A673 (cell line): ENCODE results near the gene CROCC2. TPM values are rescaled to one million over a fixed set of nuclear protein-coding genes. Genes with fewer than 3 reads are reported as not detected.

Experiments used
- BruUV-seq: library from RNA; stranded (reverse); fragments of 400-500 nt; replicated peaks from 2 replicates; lab custom pipeline; 2021; lab: Mats Ljungman, UMichigan
- CTCF ChIA-PET: fragments of 300-600 bp; sonication (Branson Sonifier 250); formaldehyde crosslinking; loops from one replicate; lab custom pipeline; 2022; ENCODE audit warnings: antibody characterized with exemption; lab: Charles Lee
- POLR2A ChIA-PET: fragments of 300-600 bp; sonication (Branson Sonifier 250); formaldehyde crosslinking; loops from one replicate; lab custom pipeline; 2022; ENCODE audit warnings: antibody characterized with exemption; ENCODE audit not compliant: low non-redundant PET; lab: Charles Lee
- DNase-seq: peaks from one replicate; pipeline ENCODE4 v3.0.0-alpha.2; 2015; ENCODE audit warnings: low spot score
- H3K27ac ChIP-seq: fragments of 200-600 bp; sonication (generic); 2 replicates; pipeline ENCODE4 v1.5.1; 2016; ENCODE audit warnings: mixed run types, low read depth, mild to moderate bottlenecking, mixed read lengths, antibody characterized with exemption, low read length; ENCODE audit not compliant: poor library complexity, severe bottlenecking
- H3K27me3 ChIP-seq: fragments of 200-600 bp; sonication (generic); replicated peaks from 2 replicates; pipeline ENCODE4 v1.6.1; 2017; ENCODE audit warnings: mixed run types, low read depth, mild to moderate bottlenecking, mixed read lengths, antibody characterized with exemption, low read length; ENCODE audit not compliant: insufficient read depth, poor library complexity
- H3K36me3 ChIP-seq: fragments of 200-600 bp; sonication (generic); 2 replicates; pipeline ENCODE4 v1.6.1; 2016; ENCODE audit warnings: mixed run types, mild to moderate bottlenecking, mixed read lengths, antibody characterized with exemption, low read length; ENCODE audit not compliant: insufficient read depth, poor library complexity, severe bottlenecking
- H3K4me1 ChIP-seq: fragments of 200-600 bp; sonication (generic); 2 replicates; pipeline ENCODE4 v1.6.1; 2017; ENCODE audit warnings: mixed run types, mild to moderate bottlenecking, mixed read lengths, antibody characterized with exemption, low read length; ENCODE audit not compliant: insufficient read depth, poor library complexity, severe bottlenecking
- H3K4me3 ChIP-seq: fragments of 200-600 bp; sonication (generic); 2 replicates; pipeline ENCODE4 v1.5.1; 2016; ENCODE audit warnings: low read depth, mixed run types, mild to moderate bottlenecking, mixed read lengths, low read length; ENCODE audit not compliant: poor library complexity, severe bottlenecking
- H3K9me3 ChIP-seq: fragments of 200-600 bp; sonication (generic); 2 replicates; pipeline ENCODE4 v1.6.1; 2016; ENCODE audit warnings: mixed run types, low read depth, mild to moderate bottlenecking, mixed read lengths, antibody characterized with exemption, low read length; ENCODE audit not compliant: poor library complexity, severe bottlenecking
- EZH2 ChIP-seq: fragments of 200-600 bp; sonication (generic); IDR thresholded peaks from 2 replicates; pipeline ENCODE4 v1.6.1; 2017; ENCODE audit warnings: borderline replicate concordance, low read depth, mild to moderate bottlenecking, mixed read lengths, antibody characterized with exemption, low read length; ENCODE audit not compliant: poor library complexity, severe bottlenecking
- intact Hi-C: fragments of 100-400 bp; cut with micrococcal nuclease; formaldehyde crosslinking; loops from one replicate; pipeline ENCODE4 v1.10.0; 2022; ENCODE audit not compliant: unreplicated experiment
- total RNA-seq: library from RNA; stranded (reverse); gene quantifications from 2 replicates; pipeline ENCODE4 v1.2.3, GENCODE V29; 2021
- TF ChIP-seq, protein P1 (sequence below): fragments of 300-800, 200-600 bp; sonication (generic); conservative IDR thresholded peaks from 2 replicates; pipeline ENCODE4 v1.5.1; 2017; ENCODE audit warnings: low read depth, mild to moderate bottlenecking, antibody characterized with exemption, low read length, moderate library complexity, mixed read lengths

The CROCC2 gene
- total RNA-seq, 1 experiment from 2014 or later = not detected

DNA sequence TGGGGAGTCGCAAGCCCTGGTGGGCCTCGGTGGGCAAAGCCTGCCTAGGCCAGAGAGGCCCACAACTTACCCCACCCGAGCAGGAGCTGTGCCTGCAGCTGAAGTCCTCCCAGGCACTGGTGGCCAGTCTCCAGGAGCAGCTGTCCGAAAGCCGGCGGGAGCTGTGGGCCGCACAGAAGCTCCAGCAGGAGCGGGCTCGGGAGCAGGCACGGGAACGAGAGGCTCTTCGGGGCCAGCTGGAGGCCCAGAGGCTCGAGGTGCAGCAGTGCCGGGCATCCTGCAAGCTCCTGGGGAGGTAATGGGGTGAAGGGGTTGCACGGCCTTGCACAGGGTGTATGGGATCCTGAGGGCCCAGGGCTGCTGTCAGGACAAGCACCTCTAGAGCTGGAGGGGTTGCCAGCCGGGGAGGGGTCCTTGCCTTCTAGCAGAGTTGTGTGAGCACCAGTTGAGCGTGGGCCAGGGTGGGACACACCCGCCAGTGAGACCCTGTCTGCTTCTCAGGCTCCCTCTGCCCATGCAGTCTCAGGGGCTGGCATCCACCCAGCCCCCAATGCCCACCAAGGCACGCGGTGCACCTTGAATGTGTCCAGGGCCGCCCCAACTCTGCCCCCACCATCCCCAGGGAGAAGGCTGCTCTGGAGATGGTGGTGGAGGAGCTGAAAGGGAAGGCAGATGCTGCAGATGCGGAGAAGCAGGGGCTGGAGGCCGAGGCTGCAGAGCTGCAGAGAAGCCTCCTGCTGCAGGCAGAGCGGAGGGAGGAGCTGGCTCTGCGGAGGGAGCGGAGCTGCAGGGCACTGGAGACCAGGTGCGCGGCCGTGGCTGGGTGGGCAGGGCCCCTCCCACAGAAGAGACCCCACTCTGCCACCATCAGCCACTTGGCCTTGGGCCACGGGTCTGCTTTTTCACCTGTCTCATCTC is 27.2 kb downstream of the CROCC2 start:
- no peaks in the 10 kb centered on the region for H3K27me3 ChIP-seq
- intact Hi-C loops = no loop called here
- no peaks in the 10 kb centered on the region for H3K4me1 ChIP-seq
- CTCF ChIA-PET = no interaction called here
- no peaks in the 10 kb centered on the region for H3K9me3 ChIP-seq
- BruUV-seq = no TSS peak
- POLR2A ChIA-PET = no interaction called here
- H3K36me3 ChIP-seq = no peaks in the 10 kb centered on the region
- no peak overlapping the region for H3K4me3 ChIP-seq
- TF ChIP-seq, protein P1, sequence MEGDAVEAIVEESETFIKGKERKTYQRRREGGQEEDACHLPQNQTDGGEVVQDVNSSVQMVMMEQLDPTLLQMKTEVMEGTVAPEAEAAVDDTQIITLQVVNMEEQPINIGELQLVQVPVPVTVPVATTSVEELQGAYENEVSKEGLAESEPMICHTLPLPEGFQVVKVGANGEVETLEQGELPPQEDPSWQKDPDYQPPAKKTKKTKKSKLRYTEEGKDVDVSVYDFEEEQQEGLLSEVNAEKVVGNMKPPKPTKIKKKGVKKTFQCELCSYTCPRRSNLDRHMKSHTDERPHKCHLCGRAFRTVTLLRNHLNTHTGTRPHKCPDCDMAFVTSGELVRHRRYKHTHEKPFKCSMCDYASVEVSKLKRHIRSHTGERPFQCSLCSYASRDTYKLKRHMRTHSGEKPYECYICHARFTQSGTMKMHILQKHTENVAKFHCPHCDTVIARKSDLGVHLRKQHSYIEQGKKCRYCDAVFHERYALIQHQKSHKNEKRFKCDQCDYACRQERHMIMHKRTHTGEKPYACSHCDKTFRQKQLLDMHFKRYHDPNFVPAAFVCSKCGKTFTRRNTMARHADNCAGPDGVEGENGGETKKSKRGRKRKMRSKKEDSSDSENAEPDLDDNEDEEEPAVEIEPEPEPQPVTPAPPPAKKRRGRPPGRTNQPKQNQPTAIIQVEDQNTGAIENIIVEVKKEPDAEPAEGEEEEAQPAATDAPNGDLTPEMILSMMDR = no peak
- TF ChIP-seq EZH2 = no peak
- no peak for DNase-seq
- H3K27ac ChIP-seq = no peak overlapping the region

DNA sequence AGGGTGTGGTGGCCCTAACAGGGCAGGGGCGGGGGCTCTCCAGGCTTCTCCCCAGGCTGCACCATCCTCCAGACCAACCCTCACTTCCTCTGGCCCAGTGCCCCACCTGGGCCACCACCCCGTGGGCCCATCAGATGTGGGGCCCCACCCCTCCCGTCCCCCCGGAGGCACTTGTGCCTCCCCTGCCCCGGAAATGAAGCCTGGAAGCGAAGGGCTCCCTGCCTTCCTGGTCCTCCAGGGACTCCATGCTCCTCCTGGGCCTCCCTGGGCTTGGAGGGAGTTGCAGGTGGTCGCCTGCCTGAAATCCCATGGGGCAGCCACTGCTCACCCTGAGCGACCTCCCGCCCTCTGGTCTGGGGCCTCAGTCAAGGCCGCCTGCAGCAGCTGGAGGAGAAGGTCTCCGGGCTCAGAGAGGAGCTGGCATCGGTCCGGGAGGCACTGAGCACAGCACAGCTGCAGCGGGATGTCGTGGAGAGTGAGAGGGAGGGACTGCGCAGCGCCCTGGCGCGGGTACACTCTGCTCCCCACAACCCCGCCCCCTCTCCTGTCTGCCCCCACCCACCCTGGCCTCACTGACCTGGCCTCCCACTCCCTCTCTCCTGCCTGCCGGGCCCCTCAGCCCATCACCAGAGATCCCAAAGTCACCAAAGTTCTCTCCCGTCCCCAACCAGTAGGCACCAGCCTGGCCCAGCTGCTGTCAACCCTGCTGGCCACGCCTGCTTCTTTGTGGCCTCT is 28.0 kb downstream of the CROCC2 start:
- intact Hi-C loops = no loop called here
- no peaks in the 10 kb centered on the region for H3K4me1 ChIP-seq
- no TSS peak for BruUV-seq
- H3K27ac ChIP-seq = no peak overlapping the region
- no peak overlapping the region for H3K4me3 ChIP-seq
- no peaks in the 10 kb centered on the region for H3K9me3 ChIP-seq
- H3K36me3 ChIP-seq = no peaks in the 10 kb centered on the region
- no peak for TF ChIP-seq EZH2
- TF ChIP-seq, protein P1 = no peak
- ChIA-PET POLR2A (no interaction called here), CTCF (no interaction called here)
- DNase-seq = no peak
- H3K27me3 ChIP-seq = peaks cover 6% of the 10 kb centered on the region

DNA sequence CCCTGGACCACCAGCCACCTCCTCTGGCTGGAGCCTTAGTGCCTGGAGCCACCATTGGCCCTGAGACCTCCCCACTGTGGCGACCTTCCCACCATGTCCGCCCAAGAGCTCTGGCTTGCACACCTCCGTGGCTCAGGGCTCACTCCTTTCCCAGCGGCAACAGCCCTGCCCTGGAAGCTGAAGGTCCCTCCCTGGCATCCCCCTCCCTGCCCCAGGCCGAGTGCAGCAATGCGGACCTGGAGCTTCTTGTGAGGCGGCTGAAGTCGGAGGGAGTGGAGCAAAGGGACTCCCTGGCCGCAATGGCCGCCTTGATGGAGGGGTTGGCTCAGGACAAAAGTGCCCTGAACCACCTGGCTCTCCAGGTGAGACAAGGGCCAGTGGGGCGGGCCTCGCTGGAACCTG is 28.6 kb downstream of the CROCC2 start:
- intact Hi-C loops = no loop called here
- no peak overlapping the region for H3K27ac ChIP-seq
- no TSS peak for BruUV-seq
- no peaks in the 10 kb centered on the region for H3K36me3 ChIP-seq
- H3K27me3 ChIP-seq = peaks cover 10% of the 10 kb centered on the region
- H3K4me3 ChIP-seq = no peak overlapping the region
- no peaks in the 10 kb centered on the region for H3K9me3 ChIP-seq
- CTCF ChIA-PET = no interaction called here
- H3K4me1 ChIP-seq = no peaks in the 10 kb centered on the region
- TF ChIP-seq EZH2 = no peak
- TF ChIP-seq, protein P1 = no peak
- no peak for DNase-seq
- POLR2A ChIA-PET = no interaction called here
